GM19395 (cell line): Measurements from ENCODE around the gene DTNA.
"Not testable (repeated sequence)": the region's sequence is repeated elsewhere in the genome, so short reads cannot be mapped to it uniquely, and the experiment has no call there.

ENCODE experiments used
- ATAC-seq: cut with Tn5 transposase; IDR thresholded peaks from one replicate; pipeline ENCODE4 v1.9.1; 2021; ENCODE audit warnings: mild to moderate bottlenecking, moderate library complexity; ENCODE audit not compliant: unreplicated experiment

The DTNA gene

GRCh38 chr18:34887881-34888580 is 177.9 kb downstream of the DTNA start:
- no peak for ATAC-seq

- ATAC-seq = no peak
Observed at GRCh38 chr18:34890486-34891085, 180.5 kb downstream of the DTNA start.

- no peak for ATAC-seq
Observed at GRCh38 chr18:34892379-34892778, 182.3 kb downstream of the DTNA start.

GRCh38 chr18:34893239-34893638 is 183.1 kb downstream of the DTNA start:
- ATAC-seq = no peak

- ATAC-seq = no peak
Observed at GRCh38 chr18:34901299-34901698, 191.2 kb downstream of the DTNA start.

GRCh38 chr18:34904994-34905393 is 194.9 kb downstream of the DTNA start:
- ATAC-seq = no peak

- not testable (repeated sequence) for ATAC-seq
Observed at GRCh38 chr18:34906985-34907384, 196.9 kb downstream of the DTNA start.

GRCh38 chr18:34909637-34910364 is 199.7 kb downstream of the DTNA start:
- ATAC-seq = no peak

GRCh38 chr18:34911081-34911480 is 201.0 kb downstream of the DTNA start:
- ATAC-seq = no peak

GRCh38 chr18:34911661-34912384 is 201.7 kb downstream of the DTNA start:
- ATAC-seq = no peak

- no peak for ATAC-seq
Observed at GRCh38 chr18:34913837-34914661, 204.0 kb downstream of the DTNA start.

GRCh38 chr18:34915046-34915445 is 204.9 kb downstream of the DTNA start:
- no peak for ATAC-seq

- ATAC-seq = not testable (repeated sequence)
Observed at GRCh38 chr18:34916539-34916938, 206.4 kb downstream of the DTNA start.

- ATAC-seq = no peak
Observed at GRCh38 chr18:34918856-34919255, 208.8 kb downstream of the DTNA start.

GRCh38 chr18:34921226-34921625 is 211.1 kb downstream of the DTNA start:
- no peak for ATAC-seq

GRCh38 chr18:34921811-34922385 is 211.8 kb downstream of the DTNA start:
- no peak for ATAC-seq

GRCh38 chr18:34922594-34922993 is 212.5 kb downstream of the DTNA start:
- not testable (repeated sequence) for ATAC-seq

GRCh38 chr18:34923911-34924310 is 213.8 kb downstream of the DTNA start:
- ATAC-seq = no peak

GRCh38 chr18:34926683-34927082 is 216.6 kb downstream of the DTNA start:
- ATAC-seq = no peak

- no peak for ATAC-seq
Observed at GRCh38 chr18:34928088-34928753, 218.1 kb downstream of the DTNA start.
